DMS114 treated with DMSO at 0.1 percent for 48 hours (cell line): ENCODE measurements around the gene TRPC4AP.

Experiments used
- DNase-seq: peaks from one replicate; lab custom pipeline; 2025; ENCODE audit not compliant: unreplicated experiment; lab: John Stamatoyannopoulos, UW

TRPC4AP gene

GRCh38 chr20:34989670-34990069 is 102.9 kb downstream of the TRPC4AP start:
- no peak for DNase-seq

- no peak for DNase-seq
Measured at GRCh38 chr20:34989118-34989517, 103.5 kb downstream of the TRPC4AP start.

- no peak for DNase-seq
Measured at GRCh38 chr20:34988191-34988540, 104.4 kb downstream of the TRPC4AP start.

- DNase-seq, result no peak
Measured at GRCh38 chr20:34987288-34988190, 105.1 kb downstream of the TRPC4AP start.

GRCh38 chr20:34986311-34987287 is 106.0 kb downstream of the TRPC4AP start:
- DNase-seq, result no peak

GRCh38 chr20:34985461-34986310 is 106.9 kb downstream of the TRPC4AP start:
- no peak for DNase-seq

- no peak for DNase-seq
Measured at GRCh38 chr20:34984756-34985261, 107.8 kb downstream of the TRPC4AP start.

- no peak for DNase-seq
Measured at GRCh38 chr20:34983995-34984735, 108.4 kb downstream of the TRPC4AP start.

- no peak for DNase-seq
Measured at GRCh38 chr20:34983089-34983820, 109.4 kb downstream of the TRPC4AP start.

- DNase-seq, result no peak
Measured at GRCh38 chr20:34982270-34983088, 110.1 kb downstream of the TRPC4AP start.

GRCh38 chr20:34980543-34981233 is 111.9 kb downstream of the TRPC4AP start:
- DNase-seq, result no peak

GRCh38 chr20:34979366-34980153 is 113.0 kb downstream of the TRPC4AP start:
- DNase-seq, result no peak

- DNase-seq, result no peak
Measured at GRCh38 chr20:34978092-34978744, 114.4 kb downstream of the TRPC4AP start.

- DNase-seq, result no peak
Measured at GRCh38 chr20:34977365-34978091, 115.1 kb downstream of the TRPC4AP start.

GRCh38 chr20:34976286-34976685 is 116.3 kb downstream of the TRPC4AP start:
- DNase-seq, result no peak

- no peak for DNase-seq
Measured at GRCh38 chr20:34974246-34974645, 118.4 kb downstream of the TRPC4AP start.
